ES-I3 (cell line): ENCODE data around the gene CTBP2.
"Not testable (repeated sequence)": the region's sequence is repeated elsewhere in the genome, so short reads cannot be mapped to it uniquely, and the experiment has no call there.

Experiments
- H3K36me3 ChIP-seq: 2 replicates; pipeline ENCODE4 v1.6.1; 2013; ENCODE audit warnings: mild to moderate bottlenecking, low read length, control low read depth, moderate library complexity; ENCODE audit not compliant: insufficient read depth
- H3K4me1 ChIP-seq: 2 replicates; pipeline ENCODE4 v1.6.1; 2013; ENCODE audit warnings: mild to moderate bottlenecking, control low read depth, low read length; ENCODE audit not compliant: insufficient read depth
- H3K9ac ChIP-seq: 2 replicates; pipeline ENCODE4 v1.6.1; 2013; ENCODE audit warnings: low read depth, mild to moderate bottlenecking, low read length, moderate library complexity
- H3K9me3 ChIP-seq: 2 replicates; pipeline ENCODE4 v1.6.1; 2013; ENCODE audit warnings: mild to moderate bottlenecking, low read length, moderate library complexity; ENCODE audit not compliant: control insufficient read depth, insufficient read depth

The CTBP2 gene

GRCh38 chr10:125157505-125157904, 2.9 kb downstream of the CTBP2 start:
- Histone ChIP-seq H3K36me3 (no peaks in the 10 kb centered on the region), H3K9ac (peak overlapping the region; percentile 81), H3K4me1 (peaks cover 36% of the 10 kb centered on the region), H3K9me3 (no peaks in the 10 kb centered on the region)

- Histone ChIP-seq H3K9ac (peak overlapping the region; percentile 81), H3K9me3 (no peaks in the 10 kb centered on the region), H3K4me1 (peaks cover 38% of the 10 kb centered on the region), H3K36me3 (no peaks in the 10 kb centered on the region)
Observed at GRCh38 chr10:125156739-125157480, 3.5 kb downstream of the CTBP2 start.

- Histone ChIP-seq H3K4me1 (peaks cover 40% of the 10 kb centered on the region), H3K9me3 (no peaks in the 10 kb centered on the region), H3K36me3 (no peaks in the 10 kb centered on the region), H3K9ac (peak overlapping the region; percentile 60)
Observed at GRCh38 chr10:125156196-125156595, 4.2 kb downstream of the CTBP2 start.

GRCh38 chr10:125155101-125155500, 5.3 kb downstream of the CTBP2 start:
- Histone ChIP-seq H3K9me3 (no peaks in the 10 kb centered on the region), H3K9ac (peak overlapping the region; percentile 60), H3K4me1 (peaks cover 49% of the 10 kb centered on the region), H3K36me3 (no peaks in the 10 kb centered on the region)

- peak overlapping the region; percentile 60 for H3K9ac ChIP-seq
- H3K36me3 ChIP-seq = no peaks in the 10 kb centered on the region
- H3K9me3 ChIP-seq = no peaks in the 10 kb centered on the region
- H3K4me1 ChIP-seq = peaks cover 55% of the 10 kb centered on the region
Observed at GRCh38 chr10:125154529-125154928, 5.8 kb downstream of the CTBP2 start.

- peak overlapping the region; percentile 60; the same call in 1 of the 2 replicates for H3K9ac ChIP-seq
- no peaks in the 10 kb centered on the region for H3K36me3 ChIP-seq
- H3K9me3 ChIP-seq = no peaks in the 10 kb centered on the region
- peaks cover 61% of the 10 kb centered on the region for H3K4me1 ChIP-seq
Observed at GRCh38 chr10:125153703-125154490, 6.5 kb downstream of the CTBP2 start.

GRCh38 chr10:125152450-125153368, 7.7 kb downstream of the CTBP2 start:
- Histone ChIP-seq H3K9ac (peak overlapping the region; percentile 39), H3K36me3 (0 out of 2 replicates have a peak, but pooled peaks cover 4% of the 10 kb centered on the region), H3K4me1 (peaks cover 73% of the 10 kb centered on the region), H3K9me3 (no peaks in the 10 kb centered on the region)

- Histone ChIP-seq H3K9ac (peak overlapping the region; percentile 44), H3K9me3 (no peaks in the 10 kb centered on the region), H3K4me1 (peaks cover 78% of the 10 kb centered on the region), H3K36me3 (0 out of 2 replicates have a peak, but pooled peaks cover 4% of the 10 kb centered on the region)
Observed at GRCh38 chr10:125151553-125152449, 8.6 kb downstream of the CTBP2 start.

GRCh38 chr10:125151170-125151552, 9.2 kb downstream of the CTBP2 start:
- Histone ChIP-seq H3K36me3 (0 out of 2 replicates have a peak, but pooled peaks cover 4% of the 10 kb centered on the region), H3K4me1 (peaks cover 76% of the 10 kb centered on the region), H3K9ac (peak overlapping the region; percentile 44), H3K9me3 (no peaks in the 10 kb centered on the region)

GRCh38 chr10:125150376-125151083, 9.8 kb downstream of the CTBP2 start:
- not testable (repeated sequence) for H3K9me3 ChIP-seq

GRCh38 chr10:125149680-125150047, 10.7 kb downstream of the CTBP2 start:
- Histone ChIP-seq H3K9me3 (no peaks in the 10 kb centered on the region), H3K36me3 (0 out of 2 replicates have a peak, but pooled peaks cover 4% of the 10 kb centered on the region), H3K9ac (peak overlapping the region; percentile 19), H3K4me1 (peaks cover 77% of the 10 kb centered on the region)

More at GRCh38 chr10:125150376-125151083, 9.8 kb downstream of the CTBP2 start:
- peak overlapping the region; percentile 44; the same call in 1 of the 2 replicates for H3K9ac ChIP-seq
- H3K36me3 ChIP-seq = not testable (repeated sequence)
- H3K4me1 ChIP-seq = peaks cover 74% of the 10 kb centered on the region

GRCh38 chr10:125149036-125149679, 11.2 kb downstream of the CTBP2 start:
- peak overlapping the region; percentile 19; the same call in 1 of the 2 replicates for H3K9ac ChIP-seq

More at GRCh38 chr10:125149036-125149679, 11.2 kb downstream of the CTBP2 start:
- Histone ChIP-seq H3K36me3 (0 out of 2 replicates have a peak, but pooled peaks cover 4% of the 10 kb centered on the region), H3K4me1 (peaks cover 77% of the 10 kb centered on the region), H3K9me3 (no peaks in the 10 kb centered on the region)
